BE2C (cell line): ENCODE data around the gene PRXL2A.
"Not testable (repeated sequence)": the region's sequence is repeated elsewhere in the genome, so short reads cannot be mapped to it uniquely, and the experiment has no call there.

Source experiments
- DNase-seq: peaks from one replicate; pipeline ENCODE4 v3.0.0-alpha.2; 2020
- H3K27me3 ChIP-seq: fragments of 250-450 bp; sonication (Bioruptor Pico); 2 replicates; pipeline ENCODE4 v1.5.1; 2020; ENCODE audit warnings: mild to moderate bottlenecking
- H3K36me3 ChIP-seq: fragments of 250-450 bp; sonication (Bioruptor Pico); 2 replicates; pipeline ENCODE4 v1.5.1; 2020; ENCODE audit warnings: mild to moderate bottlenecking
- H3K4me1 ChIP-seq: fragments of 250-450 bp; sonication (Bioruptor Pico); 2 replicates; pipeline ENCODE4 v1.5.1; 2020
- H3K4me3 ChIP-seq: 2 replicates; pipeline ENCODE4 v1.5.1; 2011; ENCODE audit warnings: low read depth, low read length
- H3K9me3 ChIP-seq: fragments of 250-450 bp; sonication (Bioruptor Pico); 2 replicates; pipeline ENCODE4 v1.5.1; 2020
- TF ChIP-seq, protein P1 (sequence below): IDR thresholded peaks from 2 replicates; pipeline ENCODE4 v1.5.1; 2012; ENCODE audit warnings: mild to moderate bottlenecking, low read depth, low read length

PRXL2A gene

DNA sequence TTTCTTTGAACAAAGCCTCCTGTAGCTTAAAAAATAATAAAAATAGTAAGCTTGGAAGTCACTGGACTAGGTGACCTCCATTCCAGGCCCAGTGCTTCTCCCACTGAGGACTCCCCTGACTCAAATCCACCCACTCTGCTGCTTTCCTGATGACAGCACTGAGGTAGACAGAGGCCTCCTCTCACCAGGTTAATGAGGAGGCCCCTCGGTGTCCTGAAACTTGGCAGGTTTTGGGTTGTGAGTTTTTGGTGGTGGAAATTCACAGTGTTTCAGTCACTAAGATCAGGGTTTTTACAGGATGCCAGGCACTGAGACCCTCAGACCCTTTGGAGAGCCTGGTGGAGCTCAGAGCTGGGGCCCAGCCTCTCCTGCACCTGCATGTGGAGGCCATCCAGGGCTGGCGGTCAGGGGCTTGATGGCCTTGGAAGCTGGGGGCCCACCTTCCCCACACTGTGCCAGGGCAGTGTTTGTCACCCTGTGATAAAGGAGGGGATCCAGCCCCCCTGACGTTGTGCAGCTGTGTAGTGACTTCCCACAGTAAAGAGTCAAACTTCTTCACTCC lies 64.8 kb downstream of the PRXL2A start:
- Histone ChIP-seq H3K36me3 (no peaks in the 10 kb centered on the region), H3K4me3 (no peak overlapping the region), H3K4me1 (no peaks in the 10 kb centered on the region), H3K9me3 (no peaks in the 10 kb centered on the region), H3K27me3 (no peaks in the 10 kb centered on the region)
- DNase-seq = no peak
- TF ChIP-seq, protein P1, sequence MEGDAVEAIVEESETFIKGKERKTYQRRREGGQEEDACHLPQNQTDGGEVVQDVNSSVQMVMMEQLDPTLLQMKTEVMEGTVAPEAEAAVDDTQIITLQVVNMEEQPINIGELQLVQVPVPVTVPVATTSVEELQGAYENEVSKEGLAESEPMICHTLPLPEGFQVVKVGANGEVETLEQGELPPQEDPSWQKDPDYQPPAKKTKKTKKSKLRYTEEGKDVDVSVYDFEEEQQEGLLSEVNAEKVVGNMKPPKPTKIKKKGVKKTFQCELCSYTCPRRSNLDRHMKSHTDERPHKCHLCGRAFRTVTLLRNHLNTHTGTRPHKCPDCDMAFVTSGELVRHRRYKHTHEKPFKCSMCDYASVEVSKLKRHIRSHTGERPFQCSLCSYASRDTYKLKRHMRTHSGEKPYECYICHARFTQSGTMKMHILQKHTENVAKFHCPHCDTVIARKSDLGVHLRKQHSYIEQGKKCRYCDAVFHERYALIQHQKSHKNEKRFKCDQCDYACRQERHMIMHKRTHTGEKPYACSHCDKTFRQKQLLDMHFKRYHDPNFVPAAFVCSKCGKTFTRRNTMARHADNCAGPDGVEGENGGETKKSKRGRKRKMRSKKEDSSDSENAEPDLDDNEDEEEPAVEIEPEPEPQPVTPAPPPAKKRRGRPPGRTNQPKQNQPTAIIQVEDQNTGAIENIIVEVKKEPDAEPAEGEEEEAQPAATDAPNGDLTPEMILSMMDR = no peak

DNA sequence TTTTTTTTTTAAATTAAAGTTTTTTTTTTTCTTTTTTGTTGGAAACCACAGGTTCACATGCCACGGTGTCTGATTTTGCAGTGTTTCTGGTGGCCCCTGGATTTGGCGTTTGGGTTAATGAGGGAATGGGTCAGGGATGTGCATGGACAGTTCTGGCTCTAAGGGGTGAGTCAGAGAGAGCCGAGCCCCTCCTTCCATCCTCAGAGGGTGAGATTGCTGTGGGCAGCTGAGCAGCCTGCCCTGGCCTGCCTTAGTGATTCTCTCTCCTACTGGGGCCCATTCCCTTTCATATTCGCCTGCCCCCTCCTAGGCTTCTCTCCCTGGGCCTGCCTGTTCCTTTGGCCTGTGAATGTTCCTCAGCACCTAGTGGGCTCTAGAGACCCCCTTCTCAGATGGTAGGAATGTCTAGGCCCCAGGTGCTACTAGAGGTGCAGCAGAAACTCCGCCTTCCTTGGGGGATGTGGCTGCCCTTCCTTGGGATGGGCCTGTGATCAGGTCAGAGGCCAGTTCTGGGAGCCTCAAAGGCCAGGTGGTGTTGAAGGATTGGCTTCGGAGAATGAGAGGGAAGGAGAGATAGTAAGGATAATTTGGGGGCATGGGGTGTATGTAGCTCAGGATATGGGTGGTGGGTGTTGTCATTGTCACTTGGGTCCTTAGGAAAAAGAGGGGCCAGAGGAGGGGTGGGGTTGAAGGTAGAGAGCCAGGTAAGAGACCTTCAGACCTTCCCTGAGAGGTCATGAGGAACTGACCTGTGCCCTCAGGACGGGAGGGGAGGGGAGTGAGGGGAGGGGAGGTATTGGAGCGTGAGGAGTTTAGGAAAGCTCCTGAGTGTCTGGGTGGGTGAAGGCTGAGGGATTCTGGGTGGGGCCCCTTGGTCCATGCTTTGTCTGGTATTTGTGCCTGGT lies 65.6 kb downstream of the PRXL2A start:
- H3K27me3 ChIP-seq = no peaks in the 10 kb centered on the region
- no peak overlapping the region for H3K4me3 ChIP-seq
- H3K9me3 ChIP-seq = no peaks in the 10 kb centered on the region
- H3K36me3 ChIP-seq = no peaks in the 10 kb centered on the region
- H3K4me1 ChIP-seq = no peaks in the 10 kb centered on the region
- TF ChIP-seq, protein P1 = no peak
- no peak for DNase-seq

DNA sequence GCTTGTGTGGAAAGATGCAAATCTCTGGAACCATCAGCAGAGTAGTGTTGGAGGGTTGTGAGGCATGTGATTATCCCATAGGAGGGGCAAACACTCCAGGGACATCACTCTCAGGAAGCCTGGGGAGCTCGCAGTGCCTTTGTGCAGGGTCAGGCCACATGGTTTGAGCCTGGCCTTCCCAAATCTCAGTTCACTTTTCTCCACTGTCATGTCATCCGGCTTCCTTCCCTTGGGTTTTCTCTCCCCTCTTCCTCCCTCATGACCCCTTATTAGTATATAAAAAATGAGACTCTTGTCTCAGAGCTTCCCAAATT lies 66.2 kb downstream of the PRXL2A start:
- Histone ChIP-seq H3K9me3 (no peaks in the 10 kb centered on the region), H3K36me3 (no peaks in the 10 kb centered on the region), H3K27me3 (no peaks in the 10 kb centered on the region), H3K4me1 (no peaks in the 10 kb centered on the region), H3K4me3 (no peak overlapping the region)
- TF ChIP-seq, protein P1 = no peak
- no peak for DNase-seq

DNA sequence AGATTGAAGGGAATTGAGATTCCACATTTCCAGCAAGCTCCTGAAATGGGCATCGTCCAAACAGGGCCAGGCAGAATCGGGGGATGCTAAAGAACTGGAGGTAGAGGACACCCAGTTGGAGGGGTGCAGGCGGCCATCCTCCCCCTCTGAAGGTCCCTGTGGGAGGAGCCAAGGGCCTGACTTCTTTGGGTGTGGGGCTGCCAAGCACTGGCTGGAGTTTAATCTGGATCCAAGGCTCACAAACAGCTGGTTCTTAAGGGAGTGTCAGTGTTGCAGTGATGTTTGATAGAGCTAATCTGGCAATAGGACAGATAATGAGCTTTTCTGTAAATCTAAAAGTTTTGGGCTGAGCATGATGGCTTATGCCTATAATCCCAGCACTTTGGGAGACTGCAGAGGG lies 66.6 kb downstream of the PRXL2A start:
- Histone ChIP-seq H3K36me3 (no peaks in the 10 kb centered on the region), H3K9me3 (no peaks in the 10 kb centered on the region), H3K4me3 (no peak overlapping the region), H3K27me3 (no peaks in the 10 kb centered on the region), H3K4me1 (no peaks in the 10 kb centered on the region)
- no peak for DNase-seq
- TF ChIP-seq, protein P1 = no peak

DNA sequence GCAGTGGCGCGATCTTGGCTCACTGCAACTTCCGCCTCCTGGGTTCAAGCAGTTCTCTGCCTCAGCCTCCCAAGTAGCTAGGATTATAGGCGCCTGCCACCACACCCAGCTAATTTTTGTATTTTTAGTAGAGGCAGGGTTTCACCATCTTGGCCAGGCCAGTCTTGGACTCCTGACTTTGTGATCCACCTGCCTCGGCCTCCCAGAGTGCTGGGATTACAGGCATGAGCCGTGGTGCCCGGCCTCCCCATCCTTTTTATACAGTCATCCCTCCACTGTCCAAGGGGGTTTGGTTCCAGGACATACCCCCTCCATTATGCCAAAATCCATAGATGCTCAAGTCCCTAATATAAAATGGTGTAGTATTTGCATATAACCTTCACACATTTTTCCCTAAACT lies 67.3 kb downstream of the PRXL2A start:
- not testable (repeated sequence) for H3K36me3 ChIP-seq

DNA sequence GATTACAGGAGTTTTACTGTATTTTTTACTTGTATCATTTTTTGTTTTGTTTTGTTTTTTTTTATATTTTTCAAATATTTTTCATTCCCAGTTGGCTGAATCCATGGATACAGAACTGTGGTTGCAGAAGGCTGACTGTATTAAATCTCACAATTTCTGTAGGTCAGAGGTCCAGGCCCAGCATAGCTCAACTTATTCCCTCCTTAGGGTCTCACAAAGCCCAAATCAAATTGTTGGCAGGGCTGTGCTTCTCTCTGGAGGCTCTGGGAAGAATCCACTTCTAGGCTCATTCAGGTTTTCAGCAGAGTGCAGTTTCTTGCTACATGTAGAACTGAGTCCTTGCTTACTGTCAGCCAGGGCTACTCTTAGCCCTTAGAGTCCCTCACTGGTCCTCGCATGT lies 68.3 kb downstream of the PRXL2A start:
- no peak for DNase-seq
- TF ChIP-seq, protein P1 = no peak
- no peaks in the 10 kb centered on the region for H3K36me3 ChIP-seq
- no peaks in the 10 kb centered on the region for H3K9me3 ChIP-seq
- H3K4me3 ChIP-seq = no peak overlapping the region
- H3K27me3 ChIP-seq = no peaks in the 10 kb centered on the region
- no peaks in the 10 kb centered on the region for H3K4me1 ChIP-seq

More for the DNA sequence above, 67.3 kb downstream of the PRXL2A start:
- not testable (repeated sequence) for H3K4me1 ChIP-seq, H3K9me3 ChIP-seq, H3K4me3 ChIP-seq, H3K27me3 ChIP-seq, DNase-seq
